Neural cell (in vitro differentiated cells): ENCODE measurements around the gene TEN1.

Experiments
- EP300 ChIP-seq: fragments of 450-650 bp; conservative IDR thresholded peaks from 2 replicates; pipeline ENCODE4 v1.6.1; 2014; ENCODE audit warnings: antibody characterized with exemption, mild to moderate bottlenecking, moderate library complexity; ENCODE audit not compliant: poor library complexity, severe bottlenecking
- EZH2 ChIP-seq: fragments of 200-600, 300-800 bp; shearing (Covaris generic), sonication (generic); IDR thresholded peaks from 2 replicates; pipeline ENCODE4 v1.6.1; 2014; ENCODE audit warnings: antibody characterized with exemption, low read length, borderline replicate concordance, mild to moderate bottlenecking; ENCODE audit not compliant: insufficient read depth, poor library complexity, severe bottlenecking
- POLR2AphosphoS5 ChIP-seq: IDR thresholded peaks from 2 replicates; pipeline ENCODE4 v1.6.1; 2012
- RAD21 ChIP-seq: fragments of 450-650 bp; conservative IDR thresholded peaks from 2 replicates; pipeline ENCODE4 v1.6.1; 2014; ENCODE audit warnings: antibody characterized with exemption, mild to moderate bottlenecking, moderate library complexity
- SMC3 ChIP-seq: fragments of 450-650 bp; conservative IDR thresholded peaks from 2 replicates; pipeline ENCODE4 v1.6.1; 2014; ENCODE audit warnings: antibody characterized with exemption, mild to moderate bottlenecking, moderate library complexity; ENCODE audit not compliant: poor library complexity
- TF ChIP-seq, protein P1 (sequence below): fragments of 450-650 bp; IDR thresholded peaks from 2 replicates; pipeline ENCODE4 v1.5.1; 2014; ENCODE audit warnings: antibody characterized with exemption, mild to moderate bottlenecking, moderate library complexity; ENCODE audit not compliant: poor library complexity, severe bottlenecking
- TF ChIP-seq, protein P2 (sequence below): IDR thresholded peaks from 2 replicates; pipeline ENCODE4 v1.6.1; 2012; ENCODE audit warnings: borderline replicate concordance

- TF ChIP-seq, protein P1, sequence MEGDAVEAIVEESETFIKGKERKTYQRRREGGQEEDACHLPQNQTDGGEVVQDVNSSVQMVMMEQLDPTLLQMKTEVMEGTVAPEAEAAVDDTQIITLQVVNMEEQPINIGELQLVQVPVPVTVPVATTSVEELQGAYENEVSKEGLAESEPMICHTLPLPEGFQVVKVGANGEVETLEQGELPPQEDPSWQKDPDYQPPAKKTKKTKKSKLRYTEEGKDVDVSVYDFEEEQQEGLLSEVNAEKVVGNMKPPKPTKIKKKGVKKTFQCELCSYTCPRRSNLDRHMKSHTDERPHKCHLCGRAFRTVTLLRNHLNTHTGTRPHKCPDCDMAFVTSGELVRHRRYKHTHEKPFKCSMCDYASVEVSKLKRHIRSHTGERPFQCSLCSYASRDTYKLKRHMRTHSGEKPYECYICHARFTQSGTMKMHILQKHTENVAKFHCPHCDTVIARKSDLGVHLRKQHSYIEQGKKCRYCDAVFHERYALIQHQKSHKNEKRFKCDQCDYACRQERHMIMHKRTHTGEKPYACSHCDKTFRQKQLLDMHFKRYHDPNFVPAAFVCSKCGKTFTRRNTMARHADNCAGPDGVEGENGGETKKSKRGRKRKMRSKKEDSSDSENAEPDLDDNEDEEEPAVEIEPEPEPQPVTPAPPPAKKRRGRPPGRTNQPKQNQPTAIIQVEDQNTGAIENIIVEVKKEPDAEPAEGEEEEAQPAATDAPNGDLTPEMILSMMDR = no peak
- TF ChIP-seq POLR2AphosphoS5 (no peak), EZH2 (no peak), EP300 (no peak), SMC3 (no peak), RAD21 (no peak)
- TF ChIP-seq, protein P2, sequence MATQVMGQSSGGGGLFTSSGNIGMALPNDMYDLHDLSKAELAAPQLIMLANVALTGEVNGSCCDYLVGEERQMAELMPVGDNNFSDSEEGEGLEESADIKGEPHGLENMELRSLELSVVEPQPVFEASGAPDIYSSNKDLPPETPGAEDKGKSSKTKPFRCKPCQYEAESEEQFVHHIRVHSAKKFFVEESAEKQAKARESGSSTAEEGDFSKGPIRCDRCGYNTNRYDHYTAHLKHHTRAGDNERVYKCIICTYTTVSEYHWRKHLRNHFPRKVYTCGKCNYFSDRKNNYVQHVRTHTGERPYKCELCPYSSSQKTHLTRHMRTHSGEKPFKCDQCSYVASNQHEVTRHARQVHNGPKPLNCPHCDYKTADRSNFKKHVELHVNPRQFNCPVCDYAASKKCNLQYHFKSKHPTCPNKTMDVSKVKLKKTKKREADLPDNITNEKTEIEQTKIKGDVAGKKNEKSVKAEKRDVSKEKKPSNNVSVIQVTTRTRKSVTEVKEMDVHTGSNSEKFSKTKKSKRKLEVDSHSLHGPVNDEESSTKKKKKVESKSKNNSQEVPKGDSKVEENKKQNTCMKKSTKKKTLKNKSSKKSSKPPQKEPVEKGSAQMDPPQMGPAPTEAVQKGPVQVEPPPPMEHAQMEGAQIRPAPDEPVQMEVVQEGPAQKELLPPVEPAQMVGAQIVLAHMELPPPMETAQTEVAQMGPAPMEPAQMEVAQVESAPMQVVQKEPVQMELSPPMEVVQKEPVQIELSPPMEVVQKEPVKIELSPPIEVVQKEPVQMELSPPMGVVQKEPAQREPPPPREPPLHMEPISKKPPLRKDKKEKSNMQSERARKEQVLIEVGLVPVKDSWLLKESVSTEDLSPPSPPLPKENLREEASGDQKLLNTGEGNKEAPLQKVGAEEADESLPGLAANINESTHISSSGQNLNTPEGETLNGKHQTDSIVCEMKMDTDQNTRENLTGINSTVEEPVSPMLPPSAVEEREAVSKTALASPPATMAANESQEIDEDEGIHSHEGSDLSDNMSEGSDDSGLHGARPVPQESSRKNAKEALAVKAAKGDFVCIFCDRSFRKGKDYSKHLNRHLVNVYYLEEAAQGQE = no peak
Measured at GRCh38 chr17:75950421-75950820, 28.6 kb upstream of the TEN1 start.
